ENCODE measurements around the gene KLHDC8A.
"Not testable (repeated sequence)": the region's sequence is repeated elsewhere in the genome, so short reads cannot be mapped to it uniquely, and the experiment has no call there.

Gene KLHDC8A

DNA sequence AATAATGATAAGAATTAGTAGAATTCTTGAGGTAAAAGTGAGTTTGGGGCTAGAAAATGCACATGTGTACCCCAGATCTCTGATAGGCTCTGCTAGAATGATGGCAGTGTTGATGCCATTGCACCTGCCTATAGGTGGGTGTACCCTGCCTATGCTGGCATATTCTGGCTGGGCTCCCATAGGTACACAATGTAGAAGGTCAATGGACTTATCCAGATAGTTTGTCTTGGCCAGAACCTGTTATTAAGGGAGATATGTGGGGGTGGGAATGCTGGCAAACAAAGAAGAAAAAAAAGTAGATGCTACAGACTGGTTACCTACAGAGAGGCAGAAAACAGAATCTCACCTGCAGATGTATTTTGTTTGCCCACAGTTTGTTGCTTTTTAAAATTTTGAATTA is 14.1 kb upstream of the KLHDC8A start:
- no peak for DNase-seq

DNA sequence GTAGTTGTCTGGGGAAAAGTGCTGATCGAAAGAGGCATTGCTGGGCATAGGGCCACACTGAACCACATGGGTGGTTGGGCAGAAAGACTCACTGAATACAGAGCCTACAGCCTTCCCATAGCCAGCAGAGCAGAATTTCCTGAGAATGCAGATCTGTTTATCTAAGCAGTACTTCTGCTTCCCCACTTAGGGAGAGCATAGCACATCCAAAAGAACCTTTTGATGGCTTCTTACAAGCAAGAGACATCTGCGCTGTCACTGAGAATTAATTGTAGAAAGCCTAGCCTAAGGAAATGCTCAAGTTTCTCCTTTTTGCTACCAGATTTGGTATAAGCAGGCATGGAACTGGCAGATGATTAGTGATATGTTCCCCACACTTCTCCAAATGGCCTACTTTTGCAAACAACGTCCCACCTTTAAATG is 13.0 kb upstream of the KLHDC8A start:
- DNase-seq: no peak

DNA sequence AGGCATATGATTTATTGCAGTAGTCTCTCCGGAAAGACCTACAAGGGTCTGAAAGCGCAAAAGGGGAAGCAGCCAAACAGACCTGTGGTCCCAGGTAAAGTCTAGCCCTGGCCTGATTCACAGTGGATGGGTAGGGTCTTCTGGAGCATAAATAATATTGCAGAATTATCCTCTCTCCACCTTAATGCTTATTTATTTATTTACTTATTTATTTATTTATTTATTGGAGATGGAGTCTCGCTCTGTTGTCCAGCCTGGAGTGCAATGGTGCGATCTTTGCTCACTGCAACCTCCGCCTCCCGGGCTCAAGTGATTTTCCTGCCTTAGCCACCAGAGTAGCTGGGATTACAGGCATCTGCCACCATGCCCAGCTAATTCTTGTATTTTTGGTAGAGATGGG is 11.8 kb upstream of the KLHDC8A start:
- DNase-seq: no peak

DNA sequence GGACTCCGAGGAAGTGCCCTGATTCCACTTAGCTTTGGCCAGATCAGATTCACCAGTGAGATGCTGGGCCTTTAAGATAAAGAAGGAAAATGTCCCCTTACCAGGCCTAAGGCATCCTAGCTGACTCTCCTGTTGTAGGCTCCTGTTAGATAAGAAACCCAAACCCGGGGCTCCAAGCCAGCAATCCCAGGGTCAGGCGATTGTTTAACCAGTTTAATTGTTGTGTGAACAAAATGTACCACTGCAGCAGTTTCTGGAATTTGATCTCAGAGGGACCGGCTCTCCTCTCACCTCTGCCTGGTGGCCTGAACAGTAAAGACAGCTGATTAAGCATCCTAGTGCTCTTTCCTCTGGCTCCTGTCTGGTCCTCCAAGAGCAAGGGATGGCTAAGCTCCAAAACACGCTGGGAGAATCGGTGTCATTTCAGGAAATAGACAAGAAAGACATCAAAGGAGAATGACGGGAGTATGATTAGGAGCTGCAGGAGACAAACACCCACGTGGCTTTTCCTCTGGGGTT is 9.3 kb upstream of the KLHDC8A start:
- peak in 1 of 2 experiments; percentile 21 for DNase-seq

DNA sequence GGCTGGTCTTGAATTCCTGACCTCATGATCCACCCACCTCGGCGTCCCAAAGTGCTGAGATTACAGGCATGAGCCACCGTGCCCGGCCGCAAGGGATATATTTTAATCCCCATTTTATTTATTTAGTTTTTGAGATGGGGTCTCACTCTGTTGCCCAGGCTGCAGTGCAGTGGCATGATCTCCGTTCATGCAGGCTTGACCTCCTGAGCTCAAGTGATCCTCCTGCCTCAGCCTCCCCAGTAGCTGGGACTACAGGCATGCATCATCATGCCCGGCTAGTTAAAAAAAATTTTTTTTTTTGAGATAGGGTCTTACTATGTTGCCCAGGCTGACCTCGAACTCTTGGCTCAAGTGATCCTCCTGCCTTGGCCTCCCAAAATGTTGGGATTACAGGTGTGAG is 8.4 kb upstream of the KLHDC8A start:
- DNase-seq: not testable (repeated sequence)

DNA sequence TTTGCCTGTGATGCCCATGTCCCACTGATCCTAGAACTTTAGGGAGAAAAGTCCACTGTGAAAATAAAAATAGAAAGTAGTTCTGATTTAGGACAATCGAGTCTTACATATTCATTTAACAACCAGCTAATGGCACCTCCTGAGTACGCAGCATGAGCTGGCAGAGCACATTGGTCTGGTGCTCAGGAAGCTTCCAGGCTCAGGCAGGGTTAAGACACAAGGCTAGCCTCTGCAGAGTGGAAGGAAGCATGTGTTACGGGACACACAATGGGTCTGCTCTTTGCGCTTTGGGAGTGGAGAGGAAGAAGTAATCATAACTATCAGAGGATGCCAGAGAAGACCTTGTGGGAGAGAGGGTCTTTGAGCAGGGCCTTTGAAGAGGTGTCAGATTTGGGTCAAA is 4.2 kb upstream of the KLHDC8A start:
- DNase-seq: no peak

DNA sequence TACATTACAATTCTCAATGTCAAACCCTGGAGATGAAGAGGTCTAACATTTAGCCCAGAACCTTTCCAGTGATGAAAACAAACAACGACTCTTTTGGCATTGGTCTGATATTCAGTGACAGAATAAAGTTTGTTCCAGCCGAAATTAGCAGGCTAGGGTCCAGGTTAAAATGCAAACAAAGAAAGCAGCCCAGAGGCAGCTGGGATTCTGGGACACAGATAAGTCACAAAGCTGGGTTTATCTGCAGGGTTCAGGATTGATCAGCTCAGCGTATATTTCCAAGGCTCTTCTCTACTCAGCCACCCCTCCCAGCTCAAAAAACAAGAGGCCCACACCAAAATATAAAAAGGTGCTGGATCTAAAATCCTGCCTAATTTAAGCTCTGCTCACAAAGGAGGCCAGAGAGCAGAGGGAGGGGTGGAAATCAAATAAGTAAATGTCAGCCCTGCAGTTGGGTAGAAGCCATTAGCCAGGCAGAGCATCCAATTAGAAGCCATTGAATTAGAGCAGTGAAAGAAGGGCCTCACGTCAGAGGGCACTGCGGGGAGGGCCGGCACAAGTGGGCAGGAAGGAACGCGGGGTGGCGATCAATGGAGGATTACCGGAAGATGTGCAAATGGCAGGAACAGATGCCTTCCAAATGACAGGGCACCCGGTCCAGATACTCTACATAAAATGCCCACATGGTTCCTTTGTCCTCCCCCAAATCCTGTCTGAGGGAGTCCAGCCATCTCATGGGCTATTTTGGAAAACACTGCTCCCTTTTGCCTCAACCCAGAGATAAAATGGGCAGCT is 3.2 kb upstream of the KLHDC8A start:
- DNase-seq: no peak

DNA sequence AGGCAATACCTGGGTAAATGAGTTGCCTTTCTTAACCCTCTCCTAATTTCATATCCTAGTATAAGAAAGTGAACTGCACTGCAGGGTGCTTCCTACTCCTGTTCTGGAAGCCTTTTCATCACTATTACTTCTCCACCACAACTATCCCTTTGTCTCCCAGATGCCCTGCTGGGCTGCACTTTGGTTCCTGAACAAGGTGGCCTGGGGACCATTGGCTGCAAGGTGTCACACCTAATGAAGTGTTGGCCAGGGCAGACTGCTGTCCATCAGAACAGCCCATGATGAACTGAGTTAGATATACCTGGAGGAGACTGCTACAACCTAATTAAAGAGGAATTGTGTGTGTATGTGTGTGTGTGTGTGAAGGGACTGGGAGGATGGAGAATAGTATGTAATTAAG is 1.9 kb upstream of the KLHDC8A start:
- DNase-seq: no peak

DNA sequence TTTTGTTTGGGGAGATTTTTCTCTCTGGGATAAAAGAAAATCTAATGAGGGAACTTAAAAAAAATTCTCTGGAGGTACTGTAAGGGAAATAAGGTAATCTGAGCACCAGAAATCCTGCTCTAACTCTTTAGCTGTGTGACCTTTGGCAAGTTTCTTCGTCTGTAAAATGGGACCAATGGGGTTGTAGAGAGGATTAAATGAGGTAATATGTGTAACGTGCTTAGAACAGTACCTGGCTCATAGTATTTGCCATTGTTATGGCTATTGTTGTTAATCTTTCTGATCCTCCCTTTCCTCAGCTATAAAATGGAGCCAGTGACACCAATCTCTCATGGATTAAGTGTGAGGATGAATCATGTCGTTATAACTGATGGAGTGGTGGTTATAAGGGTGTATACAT is 845 bp upstream of the KLHDC8A start:
- no peak for DNase-seq

DNA sequence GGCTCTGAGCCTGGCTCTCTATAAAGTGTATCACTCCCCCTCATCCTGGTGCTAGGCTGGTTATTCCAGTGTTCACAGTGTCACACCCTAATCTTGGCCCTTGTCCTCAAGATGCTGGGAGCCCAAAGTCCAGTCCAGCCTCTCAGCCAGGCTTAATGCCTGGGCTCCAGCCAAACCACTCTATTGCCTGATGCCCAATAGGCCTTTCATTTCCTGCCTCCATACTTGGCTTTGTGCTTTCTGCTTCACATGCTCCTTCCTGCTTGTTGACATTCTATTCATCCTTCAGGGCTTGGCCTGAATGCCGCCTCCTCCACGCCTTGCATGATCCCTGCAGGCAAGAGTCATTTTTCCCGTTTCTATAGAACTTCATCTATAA is 1.7 kb downstream of the KLHDC8A start:
- DNase-seq: no peak

DNA sequence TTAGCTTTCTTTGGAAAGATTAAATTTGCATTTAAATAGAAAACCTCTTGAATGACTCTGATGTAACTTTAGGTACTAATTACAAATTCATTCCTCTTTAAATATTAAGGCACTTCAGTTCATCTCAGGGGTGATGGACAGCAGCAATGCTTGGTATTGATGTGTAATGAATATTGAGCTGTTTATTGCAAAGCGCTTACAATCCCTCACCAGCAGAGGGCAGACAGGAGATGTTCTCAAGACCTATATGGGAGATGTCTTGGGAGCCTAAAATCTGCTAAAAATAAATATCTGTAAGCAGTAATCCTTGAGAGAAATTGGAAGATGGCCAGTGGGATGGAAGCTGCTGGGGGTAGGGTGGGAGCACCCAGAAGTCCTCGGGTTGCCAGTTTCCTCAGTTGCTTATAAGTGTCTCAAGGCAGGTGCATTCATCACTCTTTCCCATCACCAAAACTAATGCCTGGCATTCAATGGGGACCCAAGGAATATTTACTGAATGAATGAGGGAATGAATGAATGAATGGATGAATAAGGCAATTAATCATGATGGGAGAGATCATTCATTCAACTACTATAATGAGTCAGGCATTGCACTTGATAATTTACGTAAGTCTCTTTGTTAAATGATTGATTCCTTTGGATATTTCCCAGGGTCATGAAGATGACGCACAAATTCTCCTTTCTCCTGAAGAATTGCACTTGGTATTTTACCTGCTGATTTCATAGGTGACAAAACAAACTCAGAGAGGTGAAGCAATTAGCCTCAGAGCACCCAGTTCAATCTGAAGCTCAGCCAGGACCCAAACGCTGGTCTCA is 2.3 kb downstream of the KLHDC8A start:
- DNase-seq: peak; percentile 29 to 50

DNA sequence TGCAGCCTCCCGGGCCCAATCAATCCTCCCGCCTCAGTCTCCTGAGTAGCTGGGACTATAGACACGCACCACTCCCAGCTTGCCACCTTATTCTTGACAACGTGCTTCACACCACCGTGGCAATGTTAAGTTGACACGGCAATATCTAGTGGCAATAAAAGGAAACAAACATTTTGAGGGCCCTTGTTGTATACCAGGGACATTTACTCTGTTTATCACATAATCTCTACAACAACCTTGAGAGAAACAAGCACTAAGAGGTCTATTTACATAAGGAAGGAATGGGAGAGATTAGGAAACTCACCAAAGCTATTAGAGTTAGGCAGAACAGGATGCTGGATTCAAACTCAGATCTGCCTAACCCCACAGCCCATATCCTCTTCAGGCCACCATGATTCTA is 3.1 kb downstream of the KLHDC8A start:
- DNase-seq: no peak

DNA sequence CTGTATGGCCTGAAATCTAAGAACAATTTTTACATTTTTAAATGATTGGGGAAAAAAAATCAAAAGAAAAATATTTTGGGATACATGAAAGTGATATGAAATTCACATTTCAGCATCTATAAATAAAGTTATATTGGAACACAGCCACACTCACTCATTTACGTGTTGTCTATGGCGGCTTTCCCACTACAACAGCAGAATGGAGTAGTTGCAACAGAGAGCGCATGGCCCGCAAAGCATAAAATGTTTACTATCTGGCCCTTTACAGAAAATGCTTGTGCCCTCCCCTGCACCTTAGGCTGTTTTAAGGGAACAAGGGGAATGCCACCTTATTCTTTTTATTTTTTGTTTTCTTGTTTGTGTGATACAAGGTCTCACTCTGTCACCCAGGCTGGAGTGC is 3.5 kb downstream of the KLHDC8A start:
- DNase-seq: no peak

DNA sequence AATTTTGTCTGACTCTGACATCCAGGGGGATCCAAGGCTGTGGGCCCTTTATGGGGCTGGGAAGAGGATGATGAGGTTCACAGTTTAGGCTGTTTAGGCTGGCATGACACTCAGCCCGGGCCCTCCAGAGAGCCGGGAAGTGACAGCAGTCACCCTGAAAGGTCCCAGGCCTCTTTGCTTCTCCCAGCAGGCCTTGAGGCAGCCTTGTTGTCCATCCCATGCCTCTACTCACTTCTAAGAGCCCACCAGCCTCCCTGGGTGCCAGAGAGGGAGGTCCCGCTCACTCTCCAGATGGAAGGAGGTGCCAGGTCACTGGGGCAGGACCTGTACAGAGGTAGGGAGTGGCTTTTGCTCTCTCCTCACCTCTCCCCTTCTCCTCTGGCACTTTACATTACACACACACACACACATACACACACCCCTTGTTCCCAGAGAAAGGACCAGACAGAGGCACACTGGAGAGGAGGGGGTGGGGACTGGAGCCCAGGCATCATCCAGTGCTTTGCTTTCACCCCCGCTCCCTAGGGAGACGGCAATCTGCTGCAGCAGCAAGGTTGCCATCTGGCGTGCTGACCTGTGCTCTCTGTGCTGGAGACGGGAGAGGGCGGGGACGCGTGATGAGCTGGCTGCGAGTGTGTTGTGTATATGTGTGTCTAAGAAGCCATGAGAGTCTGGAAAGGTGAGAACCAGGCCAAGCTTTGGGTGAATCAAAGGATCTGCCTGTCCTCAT is 4.6 kb downstream of the KLHDC8A start:
- DNase-seq: peak; percentile 70 to 72

DNA sequence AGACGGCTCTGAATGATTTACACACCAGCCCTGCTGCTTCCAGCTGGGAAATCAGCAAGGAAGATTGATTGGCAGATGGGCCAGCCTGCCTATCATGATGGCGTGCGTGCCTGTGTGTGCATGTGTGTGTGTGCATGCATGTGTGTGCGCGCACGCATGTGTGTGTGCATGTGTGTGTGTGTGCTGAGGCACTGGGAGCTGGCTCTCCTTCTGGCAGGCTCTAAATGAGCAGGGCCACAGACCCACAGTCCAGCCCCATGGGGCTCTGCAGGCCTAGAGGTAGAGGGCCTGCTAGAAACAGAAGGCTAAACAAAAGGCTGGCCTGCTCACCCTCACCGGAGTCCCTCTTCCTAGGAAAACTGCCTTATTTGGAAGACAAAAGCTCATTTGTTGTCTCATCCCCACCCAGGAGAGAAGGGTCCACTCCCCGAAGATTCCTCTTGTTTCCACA is 6.0 kb downstream of the KLHDC8A start:
- no peak for DNase-seq

DNA sequence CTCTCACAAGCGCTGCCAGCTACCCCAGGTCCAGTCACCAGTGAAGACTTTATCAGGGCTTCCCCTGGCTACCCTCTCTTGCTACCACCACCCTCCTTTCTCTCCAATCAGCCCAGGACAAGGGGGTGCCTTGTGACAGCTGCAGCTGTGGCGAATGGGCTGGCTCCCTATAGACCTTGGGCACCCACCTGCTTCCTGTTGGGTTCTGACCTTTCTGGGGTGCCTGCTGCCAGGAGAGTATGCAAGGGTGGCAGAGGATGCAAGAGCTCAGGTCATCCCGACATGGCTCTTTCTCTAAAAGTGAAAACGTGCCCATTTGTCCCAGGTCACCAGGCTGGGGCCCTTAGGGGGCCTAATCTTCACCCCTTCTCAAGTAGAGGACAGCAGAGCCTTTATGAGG is 6.6 kb downstream of the KLHDC8A start:
- no peak for DNase-seq

DNA sequence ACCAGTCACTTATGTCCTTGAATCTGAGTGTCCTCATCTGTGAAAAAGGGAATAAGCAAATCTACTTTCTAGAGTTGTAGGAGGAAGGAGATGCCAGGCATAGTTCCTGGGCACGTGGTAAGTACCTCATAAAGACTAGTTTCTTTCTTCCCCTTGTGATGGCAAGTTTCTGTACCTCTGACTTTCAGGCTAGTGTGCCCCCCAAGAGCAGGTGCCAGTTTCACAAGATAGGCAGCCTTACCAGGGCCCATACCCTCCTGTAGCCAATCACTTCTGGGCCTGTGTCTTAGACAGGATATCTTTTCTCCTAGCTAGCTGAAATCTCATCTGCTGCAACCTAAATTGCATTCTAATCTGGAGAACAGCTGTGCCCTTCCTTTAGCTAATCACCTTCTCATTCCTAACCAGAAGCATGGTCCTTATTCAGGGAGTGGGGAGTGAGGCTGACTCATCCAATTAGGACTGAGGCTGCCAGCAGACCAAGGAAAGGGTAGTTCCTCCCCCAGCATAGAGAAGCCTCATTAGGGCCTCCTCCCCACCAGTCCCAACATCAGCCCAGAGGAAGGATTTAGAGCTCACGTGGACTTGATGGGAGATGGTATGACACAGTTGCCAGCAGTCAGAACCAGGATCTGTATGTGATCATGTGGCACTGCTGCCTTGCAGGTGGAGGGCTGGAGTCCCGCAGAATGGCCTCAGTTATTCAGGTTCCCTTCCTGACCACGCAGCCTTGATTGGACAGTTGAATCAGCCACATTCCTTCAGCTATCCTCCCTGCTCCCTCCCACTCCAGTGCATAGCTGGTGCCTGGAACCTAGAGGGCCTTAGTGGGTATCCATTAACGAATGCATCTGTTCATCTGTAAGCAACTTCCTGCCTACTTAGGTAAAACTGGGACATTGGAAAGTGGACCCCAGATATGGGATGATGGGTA is 7.9 kb downstream of the KLHDC8A start:
- DNase-seq: no peak

DNA sequence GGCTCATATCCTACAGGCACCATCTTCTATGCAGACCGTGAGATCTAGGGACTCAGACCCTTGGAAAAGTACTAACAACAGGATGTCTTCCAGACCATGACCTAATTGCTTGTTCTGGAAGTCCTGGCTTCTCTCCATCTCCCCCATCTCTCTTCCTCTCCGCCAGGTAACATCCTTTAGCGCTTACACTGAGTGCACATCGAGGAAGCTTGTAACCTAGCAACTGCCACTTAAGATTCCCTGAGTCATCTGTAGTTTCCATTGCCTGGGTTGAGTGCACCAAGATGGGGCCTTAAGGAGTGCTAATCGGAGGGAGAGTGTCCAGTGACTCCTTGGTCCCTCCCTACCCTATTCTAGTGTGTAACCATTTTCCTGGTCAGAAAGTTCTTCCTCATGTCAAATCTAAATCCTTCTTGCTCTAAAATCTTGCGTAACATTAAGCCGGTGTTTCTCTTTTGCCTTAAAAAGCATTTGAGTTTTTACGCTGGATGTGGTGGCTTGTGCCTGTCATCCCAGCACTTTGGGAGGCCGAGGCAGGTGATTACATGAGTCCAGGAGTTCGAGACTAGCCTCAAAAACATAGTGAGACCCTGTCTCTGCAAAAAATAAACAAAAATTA is 9.7 kb downstream of the KLHDC8A start:
- DNase-seq: no peak

DNA sequence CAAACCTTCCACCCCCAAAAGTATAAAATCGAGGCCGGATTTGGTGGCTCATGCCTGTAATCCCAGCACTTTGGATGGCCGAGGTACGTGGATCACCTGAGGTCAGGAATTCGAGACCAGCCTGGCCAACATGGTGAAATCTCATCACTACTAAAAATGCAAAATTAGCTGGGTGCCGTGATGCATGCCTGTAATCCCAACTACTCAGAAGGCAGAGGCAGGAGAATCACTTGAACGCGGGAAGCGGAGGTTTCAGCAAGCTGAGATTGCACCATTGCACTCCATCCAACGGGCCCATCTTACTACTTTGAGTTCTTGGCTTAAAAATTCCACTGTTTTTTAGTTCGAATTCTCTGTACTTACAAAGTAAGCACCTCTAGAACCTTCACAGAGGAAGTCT is 11.0 kb downstream of the KLHDC8A start:
- no peak for DNase-seq

DNA sequence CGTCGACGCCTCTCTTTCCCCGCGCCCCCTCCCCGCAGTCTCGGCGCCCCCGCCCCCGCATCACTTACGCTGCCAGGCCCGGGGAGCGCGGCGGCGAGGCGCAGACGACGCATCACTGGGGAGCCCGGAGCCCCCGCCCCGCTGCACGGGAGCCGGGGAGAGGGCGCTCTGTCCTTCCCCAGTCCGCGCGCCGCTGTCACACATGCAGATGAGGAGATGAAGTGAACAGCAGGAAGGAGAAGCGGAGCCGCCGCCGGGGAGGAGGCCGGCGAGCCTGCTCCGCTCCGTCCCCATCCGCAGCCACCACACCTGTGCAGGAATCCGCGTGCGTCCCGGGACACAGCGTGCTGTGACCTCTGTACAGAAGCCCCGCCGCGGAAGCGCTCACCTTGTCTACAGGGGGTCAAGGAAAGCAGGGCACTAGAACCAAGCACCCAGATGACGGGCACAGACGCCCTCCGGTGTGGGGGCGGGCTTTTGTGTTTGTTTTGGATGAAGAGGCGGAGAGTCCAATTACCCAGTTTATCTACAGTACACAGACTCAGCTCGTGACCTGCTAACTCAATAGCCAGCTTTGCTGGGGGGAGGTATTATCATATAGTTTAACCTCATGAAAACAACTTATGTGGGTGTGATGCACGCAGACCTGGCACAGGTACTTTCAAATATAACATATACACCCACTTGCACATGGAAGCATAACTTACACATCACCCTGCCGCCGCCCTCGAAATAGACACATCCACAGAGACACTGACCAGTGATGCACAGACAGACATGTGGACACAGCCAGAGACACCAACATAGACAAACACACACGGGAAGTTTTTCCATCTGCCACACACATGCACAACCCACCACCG is 12.4 kb downstream of the KLHDC8A start:
- peak; percentile 20 to 62 for DNase-seq

Data from NCI-H1930 (cell line).